A673 (cell line): ENCODE data around the gene HMGXB3. TPM values are rescaled to one million over a fixed set of nuclear protein-coding genes. Genes with fewer than 3 reads are reported as not detected.

Experiments used
- BruUV-seq: library from RNA; stranded (reverse); fragments of 400-500 nt; replicated peaks from 2 replicates; lab custom pipeline; 2021; lab: Mats Ljungman, UMichigan
- CTCF ChIA-PET: fragments of 300-600 bp; sonication (Branson Sonifier 250); formaldehyde crosslinking; loops from one replicate; lab custom pipeline; 2022; ENCODE audit warnings: antibody characterized with exemption; lab: Charles Lee
- POLR2A ChIA-PET: fragments of 300-600 bp; sonication (Branson Sonifier 250); formaldehyde crosslinking; loops from one replicate; lab custom pipeline; 2022; ENCODE audit warnings: antibody characterized with exemption; ENCODE audit not compliant: low non-redundant PET; lab: Charles Lee
- DNase-seq: peaks from one replicate; pipeline ENCODE4 v3.0.0-alpha.2; 2015; ENCODE audit warnings: low spot score
- H3K27ac ChIP-seq: fragments of 200-600 bp; sonication (generic); 2 replicates; pipeline ENCODE4 v1.5.1; 2016; ENCODE audit warnings: mixed run types, low read depth, mild to moderate bottlenecking, mixed read lengths, antibody characterized with exemption, low read length; ENCODE audit not compliant: poor library complexity, severe bottlenecking
- H3K27me3 ChIP-seq: fragments of 200-600 bp; sonication (generic); replicated peaks from 2 replicates; pipeline ENCODE4 v1.6.1; 2017; ENCODE audit warnings: mixed run types, low read depth, mild to moderate bottlenecking, mixed read lengths, antibody characterized with exemption, low read length; ENCODE audit not compliant: insufficient read depth, poor library complexity
- H3K36me3 ChIP-seq: fragments of 200-600 bp; sonication (generic); 2 replicates; pipeline ENCODE4 v1.6.1; 2016; ENCODE audit warnings: mixed run types, mild to moderate bottlenecking, mixed read lengths, antibody characterized with exemption, low read length; ENCODE audit not compliant: insufficient read depth, poor library complexity, severe bottlenecking
- H3K4me1 ChIP-seq: fragments of 200-600 bp; sonication (generic); 2 replicates; pipeline ENCODE4 v1.6.1; 2017; ENCODE audit warnings: mixed run types, mild to moderate bottlenecking, mixed read lengths, antibody characterized with exemption, low read length; ENCODE audit not compliant: insufficient read depth, poor library complexity, severe bottlenecking
- H3K4me3 ChIP-seq: fragments of 200-600 bp; sonication (generic); 2 replicates; pipeline ENCODE4 v1.5.1; 2016; ENCODE audit warnings: low read depth, mixed run types, mild to moderate bottlenecking, mixed read lengths, low read length; ENCODE audit not compliant: poor library complexity, severe bottlenecking
- H3K9me3 ChIP-seq: fragments of 200-600 bp; sonication (generic); 2 replicates; pipeline ENCODE4 v1.6.1; 2016; ENCODE audit warnings: mixed run types, low read depth, mild to moderate bottlenecking, mixed read lengths, antibody characterized with exemption, low read length; ENCODE audit not compliant: poor library complexity, severe bottlenecking
- CTCF ChIP-seq: fragments of 300-800, 200-600 bp; sonication (generic); conservative IDR thresholded peaks from 2 replicates; pipeline ENCODE4 v1.5.1; 2017; ENCODE audit warnings: low read depth, mild to moderate bottlenecking, antibody characterized with exemption, low read length, moderate library complexity, mixed read lengths
- EZH2 ChIP-seq: fragments of 200-600 bp; sonication (generic); IDR thresholded peaks from 2 replicates; pipeline ENCODE4 v1.6.1; 2017; ENCODE audit warnings: borderline replicate concordance, low read depth, mild to moderate bottlenecking, mixed read lengths, antibody characterized with exemption, low read length; ENCODE audit not compliant: poor library complexity, severe bottlenecking
- intact Hi-C: fragments of 100-400 bp; cut with micrococcal nuclease; formaldehyde crosslinking; loops from one replicate; pipeline ENCODE4 v1.10.0; 2022; ENCODE audit not compliant: unreplicated experiment
- total RNA-seq: library from RNA; stranded (reverse); gene quantifications from 2 replicates; pipeline ENCODE4 v1.2.3, GENCODE V29; 2021

Gene HMGXB3
- total RNA-seq, 1 experiment from 2014 or later = 52.6 TPM

- intact Hi-C loops = no loop called here
- no TSS peak for BruUV-seq
- no peak overlapping the region for H3K4me3 ChIP-seq
- POLR2A ChIA-PET = no interaction called here
- H3K27ac ChIP-seq = peak overlapping the region; percentile 17
- CTCF ChIA-PET = no interaction called here
- no peaks in the 10 kb centered on the region for H3K27me3 ChIP-seq
- no peak for DNase-seq
- H3K4me1 ChIP-seq = peaks cover 31% of the 10 kb centered on the region
- TF ChIP-seq CTCF (no peak), EZH2 (no peak)
- H3K9me3 ChIP-seq = no peaks in the 10 kb centered on the region
- H3K36me3 ChIP-seq = peaks cover 37% of the 10 kb centered on the region
Observed at GRCh38 chr5:149988126-149988525, 12.4 kb upstream of the HMGXB3 start.

DNA sequence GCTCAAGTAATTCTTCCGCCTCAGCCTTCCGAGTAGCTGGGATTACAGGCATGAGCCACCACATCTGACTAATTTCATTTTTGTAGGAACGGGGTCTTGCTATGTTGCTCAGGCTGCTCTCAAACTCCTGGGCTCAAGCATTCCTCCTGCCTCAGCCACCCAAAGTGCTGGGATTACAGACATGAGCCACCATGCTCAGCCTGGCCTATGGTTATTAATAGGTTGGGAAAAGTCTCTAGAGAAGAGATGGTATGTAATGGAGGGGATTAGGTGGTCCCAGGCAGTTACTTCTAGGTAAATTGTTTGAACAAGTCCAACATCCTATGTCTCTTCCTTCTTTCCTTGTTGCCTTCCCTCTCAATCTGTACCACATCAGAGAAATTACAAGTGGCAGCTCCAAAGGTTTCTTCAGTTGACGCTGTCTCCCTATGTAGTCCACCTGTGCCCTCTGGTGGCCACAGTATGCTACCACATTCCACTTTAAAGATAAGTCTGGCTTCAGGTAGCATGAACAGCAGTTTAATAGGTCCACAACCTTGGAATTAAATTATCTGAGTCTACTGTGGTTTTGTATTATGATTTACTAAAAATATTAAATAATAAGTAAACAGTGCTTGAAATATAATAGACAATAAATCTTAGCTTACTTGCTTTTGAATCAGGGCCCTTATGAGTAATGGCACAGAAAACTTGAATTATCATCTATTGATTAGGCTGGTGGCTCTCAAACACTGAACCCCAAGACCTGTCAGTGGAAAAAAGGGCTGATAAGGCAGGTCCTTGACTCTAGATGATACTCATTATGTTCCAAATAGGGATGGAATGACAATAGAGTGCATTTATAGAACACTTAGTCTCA lies 9.8 kb upstream of the HMGXB3 start:
- intact Hi-C loops = loop anchor here (1.0 to 5.0 kb wide), 3 partner anchors 153 to 353 kb away; no protein-coding TSS in a partner anchor
- peak; percentile 90 for DNase-seq
- peaks cover 22% of the 10 kb centered on the region for H3K36me3 ChIP-seq
- CTCF ChIA-PET = interaction anchor here (0.6 to 4.9 kb wide), 14 partner anchors 10 to 354 kb away, joined by 3 to 46 read pairs (median 4); partner anchors contain the start of genes HMGXB3, SLC26A2 and TIGD6
- H3K4me3 ChIP-seq = no peak overlapping the region
- H3K9me3 ChIP-seq = no peaks in the 10 kb centered on the region
- BruUV-seq = no TSS peak
- POLR2A ChIA-PET = no interaction called here
- TF ChIP-seq EZH2 = no peak
- peak; percentile 93 for TF ChIP-seq CTCF
- no peaks in the 10 kb centered on the region for H3K27me3 ChIP-seq
- H3K27ac ChIP-seq = peak overlapping the region; percentile 17
- H3K4me1 ChIP-seq = peaks cover 32% of the 10 kb centered on the region

DNA sequence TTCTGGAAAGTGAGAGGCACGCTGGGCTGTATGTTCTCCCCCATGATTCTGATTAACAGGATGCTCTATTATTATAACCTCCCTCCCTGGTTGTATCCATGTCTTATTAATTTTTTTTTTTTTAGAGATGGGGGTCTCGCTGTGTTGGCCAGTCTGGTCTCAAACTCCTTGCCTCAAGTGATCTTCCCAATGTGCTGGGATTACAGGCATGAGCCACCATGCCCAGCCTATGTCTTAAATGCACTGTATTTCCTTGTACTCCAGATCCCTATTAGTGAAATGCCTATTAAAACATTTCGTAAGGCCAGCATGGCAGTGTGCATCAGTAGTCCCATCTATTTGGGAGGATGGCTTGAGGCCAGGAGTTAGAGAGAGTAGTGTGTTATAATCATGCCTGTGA lies 7.1 kb upstream of the HMGXB3 start:
- no peak overlapping the region for H3K27ac ChIP-seq
- peaks cover 24% of the 10 kb centered on the region for H3K4me1 ChIP-seq
- intact Hi-C loops = loop anchor here (5.0 kb wide), 1 partner anchor 224 kb away; no protein-coding TSS in a partner anchor
- no peak for TF ChIP-seq EZH2
- TF ChIP-seq CTCF = no peak
- H3K9me3 ChIP-seq = no peaks in the 10 kb centered on the region
- POLR2A ChIA-PET = no interaction called here
- H3K4me3 ChIP-seq = no peak overlapping the region
- no TSS peak for BruUV-seq
- no peaks in the 10 kb centered on the region for H3K27me3 ChIP-seq
- peaks cover 11% of the 10 kb centered on the region for H3K36me3 ChIP-seq
- DNase-seq = peak; percentile 22
- CTCF ChIA-PET = interaction anchor here (1.1 to 4.9 kb wide), 2 partner anchors 156 to 159 kb away, joined by 5 to 46 read pairs; no protein-coding TSS in a partner anchor
